ENCODE measurements around the gene CRYBA2. TPM values are rescaled to one million over a fixed set of nuclear protein-coding genes. Genes with fewer than 3 reads are reported as not detected.

CRYBA2 gene
- total and polyA plus RNA-seq, 11 donors, result not detected

DNA sequence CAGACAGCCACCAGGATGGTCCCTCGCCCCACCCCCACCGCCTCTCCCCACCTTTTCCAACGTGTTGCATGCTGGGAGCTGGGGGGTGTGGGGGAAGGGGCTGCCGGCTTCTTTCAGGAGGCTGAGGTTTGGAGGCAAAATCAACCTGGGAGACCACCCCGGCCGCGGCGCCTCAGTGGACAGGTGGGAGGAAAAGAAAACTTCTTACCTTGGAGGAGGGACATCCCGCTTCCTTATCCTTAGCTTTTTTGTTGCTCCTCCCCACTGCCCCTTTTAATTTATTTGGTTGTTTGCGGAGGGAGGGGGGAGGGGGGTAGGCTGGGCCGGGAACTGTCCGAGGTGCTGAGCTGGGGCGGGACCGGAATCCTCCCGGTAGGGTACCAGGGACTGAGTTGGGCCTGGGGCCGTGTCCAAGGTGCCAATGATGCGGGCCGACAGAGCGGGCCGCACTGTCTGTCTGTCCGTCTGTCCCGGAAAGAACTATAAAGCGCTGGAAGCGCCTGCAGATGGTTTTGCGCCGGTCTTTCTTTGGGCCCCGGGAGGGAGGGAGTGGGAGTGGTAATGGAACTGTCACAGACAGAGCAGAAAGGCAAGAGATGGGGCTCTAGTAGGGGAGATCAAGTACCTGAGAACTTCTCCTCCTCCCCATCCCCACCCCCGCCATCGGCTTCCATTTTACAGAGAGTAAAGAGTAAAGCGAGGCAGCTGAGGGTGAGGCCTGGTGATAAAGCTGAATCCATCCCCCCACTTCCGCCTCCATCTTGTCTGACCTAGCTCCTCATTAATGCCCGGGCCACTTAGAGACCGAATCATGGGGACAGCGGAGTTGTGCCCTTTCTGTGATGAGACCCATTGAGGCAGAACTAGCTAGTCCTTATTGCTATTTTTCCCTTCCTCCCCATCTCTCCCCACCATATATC is 31.3 kb downstream of the CRYBA2 start:
- no peaks in the 10 kb centered on the region for H3K9me3 ChIP-seq
- H3K4me1 ChIP-seq, result peaks cover 0 to 20% (median 3%) of the 10 kb centered on the region in 12 donors
- H3K36me3 ChIP-seq, result no peaks in the 10 kb centered on the region
- no peak for TF ChIP-seq POLR2A (IDR thresholded peaks at IDR 0.05)
- TF ChIP-seq, protein P1, sequence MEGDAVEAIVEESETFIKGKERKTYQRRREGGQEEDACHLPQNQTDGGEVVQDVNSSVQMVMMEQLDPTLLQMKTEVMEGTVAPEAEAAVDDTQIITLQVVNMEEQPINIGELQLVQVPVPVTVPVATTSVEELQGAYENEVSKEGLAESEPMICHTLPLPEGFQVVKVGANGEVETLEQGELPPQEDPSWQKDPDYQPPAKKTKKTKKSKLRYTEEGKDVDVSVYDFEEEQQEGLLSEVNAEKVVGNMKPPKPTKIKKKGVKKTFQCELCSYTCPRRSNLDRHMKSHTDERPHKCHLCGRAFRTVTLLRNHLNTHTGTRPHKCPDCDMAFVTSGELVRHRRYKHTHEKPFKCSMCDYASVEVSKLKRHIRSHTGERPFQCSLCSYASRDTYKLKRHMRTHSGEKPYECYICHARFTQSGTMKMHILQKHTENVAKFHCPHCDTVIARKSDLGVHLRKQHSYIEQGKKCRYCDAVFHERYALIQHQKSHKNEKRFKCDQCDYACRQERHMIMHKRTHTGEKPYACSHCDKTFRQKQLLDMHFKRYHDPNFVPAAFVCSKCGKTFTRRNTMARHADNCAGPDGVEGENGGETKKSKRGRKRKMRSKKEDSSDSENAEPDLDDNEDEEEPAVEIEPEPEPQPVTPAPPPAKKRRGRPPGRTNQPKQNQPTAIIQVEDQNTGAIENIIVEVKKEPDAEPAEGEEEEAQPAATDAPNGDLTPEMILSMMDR (IDR thresholded peaks at IDR 0.05), result no peak
- peaks cover 44 to 95% (median 79%) of the 10 kb centered on the region in 9 donors for H3K27me3 ChIP-seq
- DNase-seq, result no peak
- intact Hi-C loops (cut with DNase I), result no loop called here
- ATAC-seq, result no peak
- H3K27ac ChIP-seq, result no peak overlapping the region
- no peak overlapping the region for H3K4me3 ChIP-seq
- WGBS, 4 donors, result 10 to 14% (median 12%) methylated on average over 32 to 34 of the region's 34 CpGs

DNA sequence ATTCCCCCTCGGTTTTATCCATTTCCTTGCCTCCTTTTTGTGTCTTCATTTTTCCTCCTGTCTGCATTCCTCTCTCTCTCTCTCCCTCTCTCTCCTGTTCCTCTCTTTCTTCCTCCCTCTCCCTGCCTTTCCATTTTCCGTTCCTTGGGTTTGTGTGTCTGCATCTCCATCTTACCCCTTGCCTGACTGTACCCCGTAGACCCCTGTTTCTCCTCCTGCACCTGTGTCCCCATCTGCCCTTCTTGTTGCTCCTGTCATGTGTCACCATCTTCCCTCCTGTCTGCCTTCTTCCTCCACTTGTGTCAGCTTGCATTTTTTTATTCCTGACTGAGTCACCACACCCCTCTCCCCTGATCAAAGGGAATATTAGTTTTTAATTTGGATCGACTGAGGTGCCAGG is 32.0 kb downstream of the CRYBA2 start:
- Histone ChIP-seq H3K4me1 (peaks cover 0 to 20% (median 3%) of the 10 kb centered on the region in 12 donors), H3K4me3 (no peak overlapping the region), H3K9me3 (no peaks in the 10 kb centered on the region), H3K27ac (no peak overlapping the region), H3K36me3 (no peaks in the 10 kb centered on the region), H3K27me3 (peaks cover 44 to 93% (median 79%) of the 10 kb centered on the region in 9 donors)
- no peak for TF ChIP-seq POLR2A (IDR thresholded peaks at IDR 0.05)
- TF ChIP-seq, protein P1 (IDR thresholded peaks at IDR 0.05), result no peak
- intact Hi-C loops (cut with DNase I), result no loop called here
- ATAC-seq (no peak), DNase-seq (no peak)
- 5 to 11% (median 9%) methylated on average over 4 of the region's 4 CpGs for WGBS, 4 donors

DNA sequence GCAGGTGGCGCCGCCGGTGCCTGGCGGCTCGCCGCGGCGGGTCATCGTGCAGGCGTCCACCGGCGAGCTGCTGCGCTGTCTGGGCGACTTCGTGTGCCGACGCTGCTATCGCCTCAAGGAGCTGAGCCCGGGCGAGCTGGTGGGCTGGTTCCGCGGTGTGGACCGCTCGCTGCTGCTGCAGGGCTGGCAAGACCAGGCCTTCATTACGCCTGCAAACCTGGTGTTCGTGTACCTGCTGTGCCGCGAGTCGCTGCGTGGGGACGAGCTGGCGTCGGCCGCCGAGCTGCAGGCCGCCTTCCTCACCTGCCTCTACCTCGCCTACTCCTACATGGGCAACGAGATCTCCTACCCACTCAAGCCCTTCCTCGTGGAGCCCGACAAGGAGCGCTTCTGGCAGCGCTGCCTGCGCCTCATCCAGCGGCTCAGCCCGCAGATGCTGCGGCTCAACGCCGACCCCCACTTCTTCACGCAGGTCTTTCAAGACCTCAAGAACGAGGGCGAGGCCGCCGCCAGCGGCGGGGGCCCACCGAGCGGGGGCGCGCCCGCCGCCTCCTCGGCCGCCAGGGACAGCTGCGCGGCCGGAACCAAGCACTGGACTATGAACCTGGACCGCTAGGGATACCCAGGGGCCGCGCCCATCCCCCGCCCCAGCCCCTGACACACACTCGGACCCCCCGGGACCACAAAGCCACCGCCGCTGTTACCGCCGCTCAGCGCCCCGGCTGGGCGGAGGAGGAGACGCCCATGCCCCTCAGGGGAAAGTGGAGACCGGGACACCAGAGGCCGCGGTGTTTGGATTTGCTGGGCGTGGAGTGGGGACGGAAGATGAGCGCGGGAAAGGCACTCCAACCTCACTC is 32.7 kb downstream of the CRYBA2 start:
- Histone ChIP-seq H3K4me3 (peak overlapping the region in 1 of 12 donors; percentile 51), H3K36me3 (no peaks in the 10 kb centered on the region), H3K9me3 (no peaks in the 10 kb centered on the region), H3K27ac (no peak overlapping the region), H3K27me3 (peaks cover 44 to 99% (median 74%) of the 10 kb centered on the region in 9 donors), H3K4me1 (peaks cover 0 to 20% (median 3%) of the 10 kb centered on the region in 12 donors)
- intact Hi-C loops (cut with DNase I), result no loop called here
- TF ChIP-seq, protein P1 (IDR thresholded peaks at IDR 0.05), result no peak
- TF ChIP-seq POLR2A (IDR thresholded peaks at IDR 0.05), result no peak
- 3 to 5% (median 4%) methylated on average over 24 to 87 of the region's 87 CpGs for WGBS, 4 donors
- ATAC-seq (no peak), DNase-seq (no peak)
